H1 (cell line): ENCODE measurements around the gene PRPF39. TPM values are rescaled to one million over a fixed set of nuclear protein-coding genes. Genes with fewer than 3 reads are reported as not detected.

Experiments used
- CTCF ChIA-PET: fragments of 300-600 bp; sonication (Branson Sonifier 250); formaldehyde crosslinking; loops from one replicate; lab custom pipeline; 2021; ENCODE audit not compliant: partially characterized antibody; lab: Charles Lee
- POLR2A ChIA-PET: fragments of 300-600 bp; sonication (Branson Sonifier 250); formaldehyde crosslinking; loops from one replicate; lab custom pipeline; 2021; ENCODE audit warnings: inconsistent platforms; ENCODE audit not compliant: partially characterized antibody; lab: Charles Lee
- DNase-seq, 2 experiments: peaks; one replicate each; pipeline versions ENCODE4 v3.0.0 to v3.0.0-alpha.2; 2010 to 2022; ENCODE audit warnings: low spot score in 2 of 2, low read depth in 1 of 2, mixed read lengths in 1 of 2
- FAIRE-seq: peaks from 2 replicates; lab custom pipeline; 2011; peaks lifted over from hg19 to GRCh38; lab: Jason Lieb, UNC
- H2AFZ ChIP-seq: 2 replicates; pipeline ENCODE4 v1.8.1; 2012; ENCODE audit warnings: low read length, inconsistent platforms
- H2AK5ac ChIP-seq: 2 replicates; pipeline ENCODE4 v1.6.1; 2013; ENCODE audit warnings: low read depth, low read length
- H2BK120ac ChIP-seq: replicated peaks from 2 replicates; pipeline ENCODE3; 2013; ENCODE audit warnings: low read depth, low read length, inconsistent platforms
- H2BK12ac ChIP-seq: 2 replicates; pipeline ENCODE4 v1.6.1; 2013; ENCODE audit warnings: low read depth, low read length
- H2BK15ac ChIP-seq: 2 replicates; pipeline ENCODE4 v1.6.1; 2013; ENCODE audit warnings: low read length
- H2BK20ac ChIP-seq: 2 replicates; pipeline ENCODE4 v1.6.1; 2013; ENCODE audit warnings: low read length
- H2BK5ac ChIP-seq: 2 replicates; pipeline ENCODE4 v1.6.1; 2013; ENCODE audit warnings: low read depth, low read length
- H3K14ac ChIP-seq: 2 replicates; pipeline ENCODE4 v1.6.1; 2013; ENCODE audit warnings: inconsistent platforms; ENCODE audit not compliant: insufficient read length
- H3K18ac ChIP-seq: 2 replicates; pipeline ENCODE4 v1.6.1; 2013; ENCODE audit warnings: low read length; ENCODE audit errors: extremely low read depth
- H3K23ac ChIP-seq: 2 replicates; pipeline ENCODE4 v1.6.1; 2013; ENCODE audit warnings: inconsistent platforms; ENCODE audit not compliant: insufficient read length
- H3K23me2 ChIP-seq: 2 replicates; pipeline ENCODE4 v1.6.1; 2013; ENCODE audit warnings: low read depth, low read length
- H3K27ac ChIP-seq: 2 replicates; pipeline ENCODE4 v1.6.1; 2011; ENCODE audit warnings: low read depth, low read length, inconsistent platforms
- H3K27me3 ChIP-seq, 4 experiments: replicated peaks in 1 of 4; 1 replicate in 1 of 4; 2 replicates in 3 of 4; pipeline versions ENCODE4 v1.6.1 to v1.8.1; 2011 to 2013; ENCODE audit warnings: low read length in 3 of 4, mild to moderate bottlenecking in 3 of 4, inconsistent platforms in 2 of 4, mixed read lengths in 2 of 4, moderate library complexity in 1 of 4; ENCODE audit not compliant: control insufficient read depth in 3 of 4, insufficient read depth in 3 of 4; ENCODE audit errors: extremely low read depth in 1 of 4
- H3K36me3 ChIP-seq, 4 experiments: 2 replicates each; pipeline versions ENCODE4 v1.6.1 to v1.8.1; 2011 to 2013; ENCODE audit warnings: mild to moderate bottlenecking in 4 of 4, low read length in 3 of 4, moderate library complexity in 2 of 4, control low read depth in 1 of 4, inconsistent platforms in 1 of 4; ENCODE audit not compliant: insufficient read depth in 4 of 4, control insufficient read depth in 2 of 4
- H3K4ac ChIP-seq: replicated peaks from 2 replicates; pipeline ENCODE3; 2013; ENCODE audit warnings: low read length, low read depth, mixed read lengths, inconsistent platforms; ENCODE audit not compliant: insufficient read length
- H3K4me1 ChIP-seq, 4 experiments: replicated peaks in 1 of 4; 1 replicate in 1 of 4; 2 replicates in 3 of 4; pipeline versions ENCODE4 v1.6.1 to v1.8.1; 2011 to 2013; ENCODE audit warnings: low read length in 3 of 4, inconsistent platforms in 2 of 4, mixed read lengths in 1 of 4; ENCODE audit not compliant: insufficient read depth in 4 of 4, control insufficient read depth in 3 of 4
- H3K4me2 ChIP-seq, 2 experiments: 2 replicates each; pipeline versions ENCODE4 v1.6.1 to v1.8.1; 2011 to 2013; ENCODE audit warnings: low read depth in 2 of 2, low read length in 2 of 2, control low read depth in 1 of 2, inconsistent platforms in 1 of 2, mild to moderate bottlenecking in 1 of 2; ENCODE audit not compliant: insufficient read depth in 1 of 2
- H3K4me3 ChIP-seq, 4 experiments: fragments of 200-600, 300-600 bp in 1 of 4; sonication (generic), shearing (Covaris generic), sonication (Bioruptor Twin) in 1 of 4; 2 replicates each; pipeline versions ENCODE4 v1.5.1 to v1.8.1; 2011 to 2016; ENCODE audit warnings: low read length in 4 of 4, low read depth in 3 of 4, control low read depth in 2 of 4, inconsistent platforms in 2 of 4, mild to moderate bottlenecking in 2 of 4, mixed read lengths in 1 of 4, moderate library complexity in 1 of 4; ENCODE audit not compliant: insufficient read depth in 2 of 4; ENCODE audit errors: extremely low read depth in 1 of 4
- H3K56ac ChIP-seq: replicated peaks from 2 replicates; pipeline ENCODE3; 2013; ENCODE audit warnings: low read depth, mild to moderate bottlenecking, mixed read lengths, low read length, inconsistent platforms; ENCODE audit not compliant: insufficient read length
- H3K79me1 ChIP-seq: 2 replicates; pipeline ENCODE4 v1.6.1; 2013; ENCODE audit warnings: low read depth, low read length, control low read depth
- H3K79me2 ChIP-seq, 2 experiments: 2 replicates each; pipeline versions ENCODE4 v1.6.1 to v1.8.1; 2012 to 2013; ENCODE audit warnings: low read length in 2 of 2, mild to moderate bottlenecking in 2 of 2, inconsistent platforms in 1 of 2; ENCODE audit not compliant: insufficient read depth in 2 of 2, control insufficient read depth in 1 of 2
- H3K9ac ChIP-seq, 4 experiments: replicated peaks in 1 of 4; 1 replicate in 1 of 4; 2 replicates in 3 of 4; pipeline versions ENCODE4 v1.6.1 to v1.8.1; 2011 to 2013; ENCODE audit warnings: low read depth in 3 of 4, low read length in 3 of 4, control low read depth in 2 of 4, mild to moderate bottlenecking in 2 of 4, moderate library complexity in 2 of 4, inconsistent platforms in 1 of 4; ENCODE audit errors: extremely low read depth in 1 of 4
- H3K9me3 ChIP-seq, 2 experiments: 2 replicates each; pipeline versions ENCODE4 v1.6.1 to v1.8.1; 2012 to 2013; ENCODE audit warnings: mild to moderate bottlenecking in 2 of 2, moderate library complexity in 2 of 2, control low read depth in 1 of 2, inconsistent platforms in 1 of 2, low read depth in 1 of 2, low read length in 1 of 2, mixed read lengths in 1 of 2; ENCODE audit not compliant: insufficient read depth in 2 of 2
- H4K20me1 ChIP-seq, 2 experiments: replicated peaks in 1 of 2; 2 replicates each; pipeline versions ENCODE3 to v1.8.1; 2011 to 2013; ENCODE audit warnings: inconsistent platforms in 2 of 2, low read length in 2 of 2, mild to moderate bottlenecking in 1 of 2; ENCODE audit not compliant: insufficient read depth in 2 of 2, control insufficient read depth in 1 of 2
- H4K5ac ChIP-seq: 2 replicates; pipeline ENCODE4 v1.6.1; 2013; ENCODE audit warnings: low read length, low read depth, mixed read lengths, inconsistent platforms; ENCODE audit not compliant: insufficient read length
- H4K8ac ChIP-seq: 2 replicates; pipeline ENCODE4 v1.8.0; 2013; ENCODE audit warnings: mild to moderate bottlenecking, moderate library complexity, low read length, inconsistent platforms; ENCODE audit not compliant: insufficient read depth; ENCODE audit errors: extremely low read depth
- H4K91ac ChIP-seq: replicated peaks from 2 replicates; pipeline ENCODE3; 2013; ENCODE audit warnings: low read length, mixed read lengths, inconsistent platforms; ENCODE audit not compliant: insufficient read length
- CTBP2 ChIP-seq: IDR thresholded peaks from 2 replicates; pipeline ENCODE4 v1.7.0; 2011; ENCODE audit warnings: borderline replicate concordance, mild to moderate bottlenecking, moderate library complexity, mixed read lengths, low read length; ENCODE audit not compliant: insufficient read depth, insufficient read length
- KDM1A ChIP-seq: fragments of 200-600, 300-600 bp; sonication (generic); IDR thresholded peaks from 2 replicates; pipeline ENCODE4 v1.7.1; 2016; ENCODE audit warnings: mild to moderate bottlenecking, low read length, borderline replicate concordance
- SIN3A ChIP-seq, 2 experiments: IDR thresholded peaks in 1 of 2; conservative IDR thresholded peaks in 1 of 2; 2 replicates each; pipeline ENCODE4 v1.6.1; 2011 to 2012; ENCODE audit warnings: low read length in 2 of 2, improper control_type of control experiment in 1 of 2, low read depth in 1 of 2, mild to moderate bottlenecking in 1 of 2
- SP2 ChIP-seq: IDR thresholded peaks from 2 replicates; pipeline ENCODE4 v1.6.1; 2012; ENCODE audit warnings: mild to moderate bottlenecking, low read length, inconsistent platforms
- SRF ChIP-seq: IDR thresholded peaks from 2 replicates; pipeline ENCODE4 v1.6.1; 2011; ENCODE audit warnings: mild to moderate bottlenecking, low read depth, low read length, moderate library complexity
- TAF1 ChIP-seq: IDR thresholded peaks from 2 replicates; pipeline ENCODE4 v1.6.1; 2011; ENCODE audit warnings: mild to moderate bottlenecking, low read depth, low read length
- TCF12 ChIP-seq: IDR thresholded peaks from 2 replicates; pipeline ENCODE4 v1.6.1; 2011; ENCODE audit warnings: low read depth, mild to moderate bottlenecking, low read length
- WGBS, 2 experiments: shearing (Covaris generic) in 1 of 2; methylation state at CpG; one replicate each; pipeline versions ENCODE4 v1.1.6 to v1.1.7; 2013 to 2015; ENCODE audit warnings: low lambda C conversion rate in 2 of 2, mixed read lengths in 2 of 2, inconsistent platforms in 1 of 2, low coverage in 1 of 2, missing lambda C conversion rate in 1 of 2; ENCODE audit not compliant: insufficient replicate concordance in 2 of 2, insufficient coverage in 1 of 2, insufficient read length in 1 of 2; ENCODE audit errors: extremely low coverage in 1 of 2, missing lambda C conversion rate in 1 of 2; 5-methylcytosine and 5-hydroxymethylcytosine counted together
- polyA plus RNA-seq, 7 experiments: library from polyadenylated mRNA; depleted of rRNA in 3 of 7; stranded (reverse) in 5 of 7; unstranded in 2 of 7; fragments of >200 nt in 5 of 7; fragments of 200-250 nt in 2 of 7; gene quantifications; 1 replicate in 5 of 7; 2 replicates in 1 of 7; 4 replicates in 1 of 7; pipeline versions ENCODE4 v1.2.1 to v1.2.3, GENCODE V29; 2011 to 2013; ENCODE audit warnings: missing spikeins in 2 of 7, mixed read lengths in 2 of 7
- total RNA-seq: library from RNA; stranded (reverse); fragmentation: NEBNext Ultra II Directional; extraction: Animal tissue kit (Norgen Biotek cat#: 25700); gene quantifications from 2 replicates; pipeline ENCODE4 v1.2.1, GENCODE V29; 2021
- TF ChIP-seq, protein P1 (sequence below), 3 experiments: IDR thresholded peaks; 1 replicate in 2 of 3; 2 replicates in 1 of 3; pipeline versions ENCODE4 v1.5.1 to v1.6.1; 2011; ENCODE audit warnings: low read length in 3 of 3, mild to moderate bottlenecking in 3 of 3, inconsistent platforms in 2 of 3, low read depth in 1 of 3, moderate library complexity in 1 of 3; ENCODE audit not compliant: insufficient read depth in 1 of 3; ENCODE audit errors: control extremely low read depth in 1 of 3
- TF ChIP-seq, protein P2 (sequence below): IDR thresholded peaks from 2 replicates; pipeline ENCODE4 v1.6.1; 2011; ENCODE audit warnings: low read length, improper control_type of control experiment

Gene PRPF39
- total and polyA plus RNA-seq, 2 of the 8 experiments (the other 6 are each of a cell fraction or from before 2014, with no cell fraction given), result 22.4 to 43.3 TPM

DNA sequence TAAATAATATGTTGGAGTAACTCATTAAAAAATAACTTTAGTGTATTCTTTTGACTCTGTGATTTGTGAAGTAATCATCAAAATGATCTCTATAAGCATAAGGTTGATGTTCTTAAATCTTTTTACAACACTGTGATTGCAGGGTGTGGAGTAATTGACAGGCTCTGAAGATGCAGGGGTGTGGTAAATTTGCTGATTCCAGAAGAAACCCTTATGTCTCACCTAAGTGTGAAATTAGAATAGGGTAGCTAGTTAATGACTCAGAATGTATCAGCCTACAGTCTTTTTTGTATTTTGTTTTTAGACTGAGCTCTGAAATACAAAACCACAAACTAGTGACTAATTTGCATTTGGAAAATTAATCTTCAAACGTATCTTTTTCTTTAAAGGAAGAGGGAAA lies 5.9 kb downstream of the PRPF39 start:
- H3K23ac ChIP-seq, result no peak overlapping the region
- H2AFZ ChIP-seq, result no peak overlapping the region
- no peak overlapping the region for H2BK5ac ChIP-seq
- H3K79me1 ChIP-seq, result no peaks in the 10 kb centered on the region; the same call in 1 of the 2 replicates
- H4K91ac ChIP-seq, result no peak overlapping the region
- no peaks in the 10 kb centered on the region for H3K9me3 ChIP-seq
- peaks cover 28 to 95% of the 10 kb centered on the region in 2 experiments for H3K79me2 ChIP-seq
- H2BK120ac ChIP-seq, result no peak overlapping the region
- no peak overlapping the region for H2BK15ac ChIP-seq
- CTCF ChIA-PET, result interaction anchor here (1.3 to 1.5 kb wide), 2 partner anchors 9 to 18 kb away, joined by 3 to 5 read pairs; no protein-coding TSS in a partner anchor
- H3K4me1 ChIP-seq, result 0 out of 7 replicates have a peak, but pooled peaks cover 0 to 2% (median 0%) of the 10 kb centered on the region in 4 experiments
- 83% methylated on average over 1 of the region's 1 CpG; no CpG with 5 or more reads in 1 of the 2 experiments for WGBS, 2 experiments
- H3K27me3 ChIP-seq, result no peaks in the 10 kb centered on the region
- H3K4ac ChIP-seq, result no peak overlapping the region
- H2BK20ac ChIP-seq, result no peak overlapping the region
- no peak overlapping the region for H3K9ac ChIP-seq
- H3K36me3 ChIP-seq, result no peaks in the 10 kb centered on the region; a peak in 1 of 8 replicates
- FAIRE-seq (no peak), DNase-seq (no peak)
- H4K8ac ChIP-seq, result no peak overlapping the region
- no peak overlapping the region for H3K4me2 ChIP-seq
- H3K27ac ChIP-seq, result no peak overlapping the region
- no peak overlapping the region for H2AK5ac ChIP-seq
- H4K20me1 ChIP-seq, result peaks cover 7 to 14% of the 10 kb centered on the region in 2 experiments
- no peak overlapping the region for H3K14ac ChIP-seq
- H3K23me2 ChIP-seq, result peaks cover 3% of the 10 kb centered on the region; the same call in 1 of the 2 replicates
- no peak overlapping the region for H3K4me3 ChIP-seq
- no peak overlapping the region for H2BK12ac ChIP-seq
- POLR2A ChIA-PET, result interaction anchor here (1.0 kb wide), 1 partner anchor 27 kb away, joined by 4 read pairs; no protein-coding TSS in a partner anchor
- H3K18ac ChIP-seq, result no peak overlapping the region
- no peak overlapping the region for H3K56ac ChIP-seq
- no peak overlapping the region for H4K5ac ChIP-seq
- TF ChIP-seq CTBP2, result no peak
- TF ChIP-seq TCF12, result no peak
- TF ChIP-seq, protein P1, sequence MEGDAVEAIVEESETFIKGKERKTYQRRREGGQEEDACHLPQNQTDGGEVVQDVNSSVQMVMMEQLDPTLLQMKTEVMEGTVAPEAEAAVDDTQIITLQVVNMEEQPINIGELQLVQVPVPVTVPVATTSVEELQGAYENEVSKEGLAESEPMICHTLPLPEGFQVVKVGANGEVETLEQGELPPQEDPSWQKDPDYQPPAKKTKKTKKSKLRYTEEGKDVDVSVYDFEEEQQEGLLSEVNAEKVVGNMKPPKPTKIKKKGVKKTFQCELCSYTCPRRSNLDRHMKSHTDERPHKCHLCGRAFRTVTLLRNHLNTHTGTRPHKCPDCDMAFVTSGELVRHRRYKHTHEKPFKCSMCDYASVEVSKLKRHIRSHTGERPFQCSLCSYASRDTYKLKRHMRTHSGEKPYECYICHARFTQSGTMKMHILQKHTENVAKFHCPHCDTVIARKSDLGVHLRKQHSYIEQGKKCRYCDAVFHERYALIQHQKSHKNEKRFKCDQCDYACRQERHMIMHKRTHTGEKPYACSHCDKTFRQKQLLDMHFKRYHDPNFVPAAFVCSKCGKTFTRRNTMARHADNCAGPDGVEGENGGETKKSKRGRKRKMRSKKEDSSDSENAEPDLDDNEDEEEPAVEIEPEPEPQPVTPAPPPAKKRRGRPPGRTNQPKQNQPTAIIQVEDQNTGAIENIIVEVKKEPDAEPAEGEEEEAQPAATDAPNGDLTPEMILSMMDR (IDR thresholded peaks at IDR 0.05; ENCODE audit: control extremely low read depth in 1 of 3, insufficient read depth in 1 of 3, low read depth in 1 of 3, low read length in 3 of 3), result no peak
- no peak for TF ChIP-seq SIN3A (conservative IDR thresholded peaks at IDR 0.05 in 1 of 2, IDR thresholded peaks at IDR 0.05 in 1 of 2; ENCODE audit: low read depth in 1 of 2, low read length in 2 of 2)
- no peak for TF ChIP-seq SRF
- TF ChIP-seq, protein P2, sequence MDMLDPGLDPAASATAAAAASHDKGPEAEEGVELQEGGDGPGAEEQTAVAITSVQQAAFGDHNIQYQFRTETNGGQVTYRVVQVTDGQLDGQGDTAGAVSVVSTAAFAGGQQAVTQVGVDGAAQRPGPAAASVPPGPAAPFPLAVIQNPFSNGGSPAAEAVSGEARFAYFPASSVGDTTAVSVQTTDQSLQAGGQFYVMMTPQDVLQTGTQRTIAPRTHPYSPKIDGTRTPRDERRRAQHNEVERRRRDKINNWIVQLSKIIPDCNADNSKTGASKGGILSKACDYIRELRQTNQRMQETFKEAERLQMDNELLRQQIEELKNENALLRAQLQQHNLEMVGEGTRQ, result no peak
- no peak for TF ChIP-seq SP2
- no peak for TF ChIP-seq TAF1
- TF ChIP-seq KDM1A, result no peak
